PFSK-1 (cell line): Measurements from ENCODE around the gene SMARCA1.

Experiments
- FOXP2 ChIP-seq: optimal IDR thresholded peaks from 2 replicates; pipeline ENCODE3; 2011; ENCODE audit warnings: borderline replicate concordance, control low read depth, inconsistent platforms; ENCODE audit not compliant: insufficient read depth; ENCODE audit errors: extremely low read length, extremely low read depth
- POLR2AphosphoS5 ChIP-seq: IDR thresholded peaks from 2 replicates; pipeline ENCODE4 v1.6.1; 2012; ENCODE audit warnings: low read depth, mild to moderate bottlenecking, control low read depth, low read length, moderate library complexity
- REST ChIP-seq, 2 experiments: IDR thresholded peaks; 2 replicates each; pipeline versions ENCODE4 v1.6.1 to v1.8.0; 2011 to 2012; ENCODE audit warnings: low read depth in 2 of 2, low read length in 2 of 2, control low read depth in 1 of 2, inconsistent platforms in 1 of 2, mild to moderate bottlenecking in 1 of 2, moderate library complexity in 1 of 2; ENCODE audit not compliant: insufficient read depth in 1 of 2
- SIN3A ChIP-seq: IDR thresholded peaks from 2 replicates; pipeline ENCODE4 v1.6.1; 2012; ENCODE audit warnings: mild to moderate bottlenecking, low read length, moderate library complexity, borderline replicate concordance; ENCODE audit not compliant: insufficient read depth
- TAF1 ChIP-seq: IDR thresholded peaks from 2 replicates; pipeline ENCODE4 v1.6.1; 2012; ENCODE audit warnings: low read length, control low read depth, borderline replicate concordance; ENCODE audit not compliant: insufficient read depth

GRCh38 chrX:129531132-129531531 is 7.8 kb upstream of the SMARCA1 start:
- no peak for TF ChIP-seq REST (IDR thresholded peaks at IDR 0.05; ENCODE audit: insufficient read depth in 1 of 2, low read depth in 2 of 2, low read length in 2 of 2)
- no peak for TF ChIP-seq POLR2AphosphoS5
- no peak for TF ChIP-seq SIN3A
- no peak for TF ChIP-seq FOXP2
- TF ChIP-seq TAF1, result no peak
